H1 (cell line): Measurements from ENCODE around the gene ACCS. TPM values are rescaled to one million over a fixed set of nuclear protein-coding genes. Genes with fewer than 3 reads are reported as not detected.

ENCODE experiments used
- CTCF ChIA-PET: fragments of 300-600 bp; sonication (Branson Sonifier 250); formaldehyde crosslinking; loops from one replicate; lab custom pipeline; 2021; ENCODE audit not compliant: partially characterized antibody; lab: Charles Lee
- POLR2A ChIA-PET: fragments of 300-600 bp; sonication (Branson Sonifier 250); formaldehyde crosslinking; loops from one replicate; lab custom pipeline; 2021; ENCODE audit warnings: inconsistent platforms; ENCODE audit not compliant: partially characterized antibody; lab: Charles Lee
- DNase-seq, 2 experiments: peaks; one replicate each; pipeline versions ENCODE4 v3.0.0 to v3.0.0-alpha.2; 2010 to 2022; ENCODE audit warnings: low spot score in 2 of 2, low read depth in 1 of 2, mixed read lengths in 1 of 2
- FAIRE-seq: peaks from 2 replicates; lab custom pipeline; 2011; peaks lifted over from hg19 to GRCh38; lab: Jason Lieb, UNC
- H2AFZ ChIP-seq: 2 replicates; pipeline ENCODE4 v1.8.1; 2012; ENCODE audit warnings: low read length, inconsistent platforms
- H2AK5ac ChIP-seq: 2 replicates; pipeline ENCODE4 v1.6.1; 2013; ENCODE audit warnings: low read depth, low read length
- H2BK120ac ChIP-seq: replicated peaks from 2 replicates; pipeline ENCODE3; 2013; ENCODE audit warnings: low read depth, low read length, inconsistent platforms
- H2BK12ac ChIP-seq: 2 replicates; pipeline ENCODE4 v1.6.1; 2013; ENCODE audit warnings: low read depth, low read length
- H2BK15ac ChIP-seq: 2 replicates; pipeline ENCODE4 v1.6.1; 2013; ENCODE audit warnings: low read length
- H2BK20ac ChIP-seq: 2 replicates; pipeline ENCODE4 v1.6.1; 2013; ENCODE audit warnings: low read length
- H2BK5ac ChIP-seq: 2 replicates; pipeline ENCODE4 v1.6.1; 2013; ENCODE audit warnings: low read depth, low read length
- H3K14ac ChIP-seq: 2 replicates; pipeline ENCODE4 v1.6.1; 2013; ENCODE audit warnings: inconsistent platforms; ENCODE audit not compliant: insufficient read length
- H3K18ac ChIP-seq: 2 replicates; pipeline ENCODE4 v1.6.1; 2013; ENCODE audit warnings: low read length; ENCODE audit errors: extremely low read depth
- H3K23ac ChIP-seq: 2 replicates; pipeline ENCODE4 v1.6.1; 2013; ENCODE audit warnings: inconsistent platforms; ENCODE audit not compliant: insufficient read length
- H3K23me2 ChIP-seq: 2 replicates; pipeline ENCODE4 v1.6.1; 2013; ENCODE audit warnings: low read depth, low read length
- H3K27ac ChIP-seq: 2 replicates; pipeline ENCODE4 v1.6.1; 2011; ENCODE audit warnings: low read depth, low read length, inconsistent platforms
- H3K27me3 ChIP-seq, 4 experiments: replicated peaks in 1 of 4; 1 replicate in 1 of 4; 2 replicates in 3 of 4; pipeline versions ENCODE4 v1.6.1 to v1.8.1; 2011 to 2013; ENCODE audit warnings: low read length in 3 of 4, mild to moderate bottlenecking in 3 of 4, inconsistent platforms in 2 of 4, mixed read lengths in 2 of 4, moderate library complexity in 1 of 4; ENCODE audit not compliant: control insufficient read depth in 3 of 4, insufficient read depth in 3 of 4; ENCODE audit errors: extremely low read depth in 1 of 4
- H3K36me3 ChIP-seq, 4 experiments: 2 replicates each; pipeline versions ENCODE4 v1.6.1 to v1.8.1; 2011 to 2013; ENCODE audit warnings: mild to moderate bottlenecking in 4 of 4, low read length in 3 of 4, moderate library complexity in 2 of 4, control low read depth in 1 of 4, inconsistent platforms in 1 of 4; ENCODE audit not compliant: insufficient read depth in 4 of 4, control insufficient read depth in 2 of 4
- H3K4ac ChIP-seq: replicated peaks from 2 replicates; pipeline ENCODE3; 2013; ENCODE audit warnings: low read length, low read depth, mixed read lengths, inconsistent platforms; ENCODE audit not compliant: insufficient read length
- H3K4me1 ChIP-seq, 4 experiments: replicated peaks in 1 of 4; 1 replicate in 1 of 4; 2 replicates in 3 of 4; pipeline versions ENCODE4 v1.6.1 to v1.8.1; 2011 to 2013; ENCODE audit warnings: low read length in 3 of 4, inconsistent platforms in 2 of 4, mixed read lengths in 1 of 4; ENCODE audit not compliant: insufficient read depth in 4 of 4, control insufficient read depth in 3 of 4
- H3K4me2 ChIP-seq, 2 experiments: 2 replicates each; pipeline versions ENCODE4 v1.6.1 to v1.8.1; 2011 to 2013; ENCODE audit warnings: low read depth in 2 of 2, low read length in 2 of 2, control low read depth in 1 of 2, inconsistent platforms in 1 of 2, mild to moderate bottlenecking in 1 of 2; ENCODE audit not compliant: insufficient read depth in 1 of 2
- H3K4me3 ChIP-seq, 4 experiments: fragments of 200-600, 300-600 bp in 1 of 4; sonication (generic), shearing (Covaris generic), sonication (Bioruptor Twin) in 1 of 4; 2 replicates each; pipeline versions ENCODE4 v1.5.1 to v1.8.1; 2011 to 2016; ENCODE audit warnings: low read length in 4 of 4, low read depth in 3 of 4, control low read depth in 2 of 4, inconsistent platforms in 2 of 4, mild to moderate bottlenecking in 2 of 4, mixed read lengths in 1 of 4, moderate library complexity in 1 of 4; ENCODE audit not compliant: insufficient read depth in 2 of 4; ENCODE audit errors: extremely low read depth in 1 of 4
- H3K56ac ChIP-seq: replicated peaks from 2 replicates; pipeline ENCODE3; 2013; ENCODE audit warnings: low read depth, mild to moderate bottlenecking, mixed read lengths, low read length, inconsistent platforms; ENCODE audit not compliant: insufficient read length
- H3K79me1 ChIP-seq: 2 replicates; pipeline ENCODE4 v1.6.1; 2013; ENCODE audit warnings: low read depth, low read length, control low read depth
- H3K79me2 ChIP-seq, 2 experiments: 2 replicates each; pipeline versions ENCODE4 v1.6.1 to v1.8.1; 2012 to 2013; ENCODE audit warnings: low read length in 2 of 2, mild to moderate bottlenecking in 2 of 2, inconsistent platforms in 1 of 2; ENCODE audit not compliant: insufficient read depth in 2 of 2, control insufficient read depth in 1 of 2
- H3K9ac ChIP-seq, 4 experiments: replicated peaks in 1 of 4; 1 replicate in 1 of 4; 2 replicates in 3 of 4; pipeline versions ENCODE4 v1.6.1 to v1.8.1; 2011 to 2013; ENCODE audit warnings: low read depth in 3 of 4, low read length in 3 of 4, control low read depth in 2 of 4, mild to moderate bottlenecking in 2 of 4, moderate library complexity in 2 of 4, inconsistent platforms in 1 of 4; ENCODE audit errors: extremely low read depth in 1 of 4
- H3K9me3 ChIP-seq, 2 experiments: 2 replicates each; pipeline versions ENCODE4 v1.6.1 to v1.8.1; 2012 to 2013; ENCODE audit warnings: mild to moderate bottlenecking in 2 of 2, moderate library complexity in 2 of 2, control low read depth in 1 of 2, inconsistent platforms in 1 of 2, low read depth in 1 of 2, low read length in 1 of 2, mixed read lengths in 1 of 2; ENCODE audit not compliant: insufficient read depth in 2 of 2
- H4K20me1 ChIP-seq, 2 experiments: replicated peaks in 1 of 2; 2 replicates each; pipeline versions ENCODE3 to v1.8.1; 2011 to 2013; ENCODE audit warnings: inconsistent platforms in 2 of 2, low read length in 2 of 2, mild to moderate bottlenecking in 1 of 2; ENCODE audit not compliant: insufficient read depth in 2 of 2, control insufficient read depth in 1 of 2
- H4K5ac ChIP-seq: 2 replicates; pipeline ENCODE4 v1.6.1; 2013; ENCODE audit warnings: low read length, low read depth, mixed read lengths, inconsistent platforms; ENCODE audit not compliant: insufficient read length
- H4K8ac ChIP-seq: 2 replicates; pipeline ENCODE4 v1.8.0; 2013; ENCODE audit warnings: mild to moderate bottlenecking, moderate library complexity, low read length, inconsistent platforms; ENCODE audit not compliant: insufficient read depth; ENCODE audit errors: extremely low read depth
- H4K91ac ChIP-seq: replicated peaks from 2 replicates; pipeline ENCODE3; 2013; ENCODE audit warnings: low read length, mixed read lengths, inconsistent platforms; ENCODE audit not compliant: insufficient read length
- EGR1 ChIP-seq: IDR thresholded peaks from 2 replicates; pipeline ENCODE4 v1.6.1; 2011; ENCODE audit warnings: low read depth, low read length, borderline replicate concordance
- WGBS, 2 experiments: shearing (Covaris generic) in 1 of 2; methylation state at CpG; one replicate each; pipeline versions ENCODE4 v1.1.6 to v1.1.7; 2013 to 2015; ENCODE audit warnings: low lambda C conversion rate in 2 of 2, mixed read lengths in 2 of 2, inconsistent platforms in 1 of 2, low coverage in 1 of 2, missing lambda C conversion rate in 1 of 2; ENCODE audit not compliant: insufficient replicate concordance in 2 of 2, insufficient coverage in 1 of 2, insufficient read length in 1 of 2; ENCODE audit errors: extremely low coverage in 1 of 2, missing lambda C conversion rate in 1 of 2; 5-methylcytosine and 5-hydroxymethylcytosine counted together
- polyA plus RNA-seq, 7 experiments: library from polyadenylated mRNA; depleted of rRNA in 3 of 7; stranded (reverse) in 5 of 7; unstranded in 2 of 7; fragments of >200 nt in 5 of 7; fragments of 200-250 nt in 2 of 7; gene quantifications; 1 replicate in 5 of 7; 2 replicates in 1 of 7; 4 replicates in 1 of 7; pipeline versions ENCODE4 v1.2.1 to v1.2.3, GENCODE V29; 2011 to 2013; ENCODE audit warnings: missing spikeins in 2 of 7, mixed read lengths in 2 of 7
- total RNA-seq: library from RNA; stranded (reverse); fragmentation: NEBNext Ultra II Directional; extraction: Animal tissue kit (Norgen Biotek cat#: 25700); gene quantifications from 2 replicates; pipeline ENCODE4 v1.2.1, GENCODE V29; 2021

ACCS gene
- total and polyA plus RNA-seq, 2 of the 8 experiments (the other 6 are each of a cell fraction or from before 2014, with no cell fraction given), result 6.0 to 8.0 TPM

DNA sequence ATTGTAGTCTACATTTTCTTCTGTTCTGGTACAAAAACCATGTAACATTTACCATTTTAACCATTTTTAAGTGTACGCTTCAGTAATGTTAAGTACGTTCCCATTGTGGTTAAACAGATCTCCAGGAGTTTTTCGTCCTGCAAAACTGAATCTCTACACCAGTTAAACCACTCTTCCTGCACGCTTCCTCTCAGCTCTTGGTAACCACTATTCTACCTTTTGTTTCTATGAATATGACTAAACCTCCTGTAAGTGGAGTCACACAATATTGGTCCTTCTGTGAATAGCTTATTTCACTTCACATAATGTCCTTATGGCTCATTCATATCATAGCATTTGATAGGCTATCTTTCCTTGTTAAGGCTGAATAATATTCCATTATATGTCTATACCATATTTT is 22.3 kb downstream of the ACCS start:
- H3K4me3 ChIP-seq, result no peak overlapping the region
- no peak overlapping the region for H3K9ac ChIP-seq
- H3K56ac ChIP-seq, result no peak overlapping the region
- H3K9me3 ChIP-seq, result peaks cover 2 to 4% of the 10 kb centered on the region in 2 experiments; a peak in 2 of 4 replicates
- H4K5ac ChIP-seq, result no peak overlapping the region
- H3K36me3 ChIP-seq, result no peaks in the 10 kb centered on the region
- no peak overlapping the region for H2BK12ac ChIP-seq
- H2AK5ac ChIP-seq, result no peak overlapping the region
- no peaks in the 10 kb centered on the region for H3K4me1 ChIP-seq
- H4K91ac ChIP-seq, result no peak overlapping the region
- H3K27ac ChIP-seq, result no peak overlapping the region
- no peak overlapping the region for H2AFZ ChIP-seq
- no peak overlapping the region for H2BK120ac ChIP-seq
- FAIRE-seq, result no peak
- no peak overlapping the region for H3K4ac ChIP-seq
- H4K20me1 ChIP-seq, result no peaks in the 10 kb centered on the region
- no peaks in the 10 kb centered on the region for H3K79me2 ChIP-seq
- no peaks in the 10 kb centered on the region for H3K79me1 ChIP-seq
- H4K8ac ChIP-seq, result no peak overlapping the region
- no peak overlapping the region for H3K4me2 ChIP-seq
- H2BK5ac ChIP-seq, result no peak overlapping the region
- ChIA-PET CTCF (interaction anchor here (0.6 to 1.2 kb wide), 2 partner anchors 51 to 447 kb away, joined by 3 to 4 read pairs; no protein-coding TSS in a partner anchor), POLR2A (no interaction called here)
- no peak for TF ChIP-seq EGR1
- H3K23ac ChIP-seq, result no peak overlapping the region
- no peak overlapping the region for H2BK20ac ChIP-seq
- DNase-seq, result no peak
- H3K18ac ChIP-seq, result no peak overlapping the region
- no peaks in the 10 kb centered on the region for H3K27me3 ChIP-seq
- no peaks in the 10 kb centered on the region for H3K23me2 ChIP-seq
- H2BK15ac ChIP-seq, result no peak overlapping the region
- 99% methylated on average over 4 of the region's 4 CpGs; no CpG with 5 or more reads in 1 of the 2 experiments for WGBS, 2 experiments
- H3K14ac ChIP-seq, result no peak overlapping the region
